ENCODE data around the gene FBN1.

DNA sequence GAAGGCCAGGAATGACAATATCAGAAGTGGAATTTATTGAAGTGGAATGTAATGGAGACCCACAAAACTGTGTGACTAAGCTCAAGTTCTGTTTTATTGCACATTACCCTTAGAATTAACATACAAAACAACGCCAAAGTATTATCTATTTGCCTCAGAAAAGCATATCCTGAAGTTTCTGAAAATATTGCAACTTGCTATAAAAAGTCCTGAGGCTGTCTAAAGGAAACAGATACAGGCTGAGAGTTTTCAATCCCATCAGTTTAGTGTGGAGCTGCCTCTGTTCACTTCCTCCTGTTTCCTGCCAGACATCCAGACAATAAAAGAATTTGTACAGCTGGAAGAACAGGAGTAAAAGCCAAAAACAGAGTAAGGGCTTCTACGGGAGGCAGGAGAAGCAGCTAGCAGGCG is 108.8 kb downstream of the FBN1 start:
- no peak for TF ChIP-seq POLR2A (IDR thresholded peaks at IDR 0.05; ENCODE audit: low read length)
- no peak for TF ChIP-seq GATA1 (IDR thresholded peaks at IDR 0.05; ENCODE audit: low read depth, low read length)
